ENCODE measurements around the gene PPP2R5E. TPM values are rescaled to one million over a fixed set of nuclear protein-coding genes. Genes with fewer than 3 reads are reported as not detected.

PPP2R5E gene
- total and polyA plus RNA-seq, 2 experiments from 2014 or later: 30.9 to 31.4 TPM

GRCh38 chr14:63322897-63323573 lies 220.1 kb downstream of the PPP2R5E start:
- Histone ChIP-seq H3K4me3 (no peak overlapping the region), H3K36me3 (replicated peaks; ENCODE audit: insufficient read depth, low read depth) (no peaks in the 10 kb centered on the region), H3K9me3 (ENCODE audit: low read depth) (no peaks in the 10 kb centered on the region), H4K20me1 (ENCODE audit: insufficient read depth, poor library complexity, severe bottlenecking) (no peaks in the 10 kb centered on the region), H2AFZ (no peak overlapping the region), H3K79me2 (no peaks in the 10 kb centered on the region), H3K27me3 (no peaks in the 10 kb centered on the region), H3K4me1 (ENCODE audit: insufficient read depth) (no peaks in the 10 kb centered on the region), H3K9me2 (replicated peaks; ENCODE audit: insufficient read depth) (no peaks in the 10 kb centered on the region), H3K27ac (no peak overlapping the region), H3K4me2 (no peak overlapping the region)
- 71% methylated on average over 9 of the region's 9 CpGs for WGBS (ENCODE audit: low lambda C conversion rate, missing lambda C conversion rate)
- TF ChIP-seq EZH2phosphoT487 (IDR thresholded peaks at IDR 0.05; ENCODE audit: low read depth, severe bottlenecking, unreplicated experiment) (no peak), CTCF (IDR thresholded peaks at IDR 0.05; ENCODE audit: poor library complexity) (no peak), EZH2 (IDR thresholded peaks at IDR 0.05; ENCODE audit: borderline replicate concordance) (no peak)
- no peak for DNase-seq (ENCODE audit: low spot score)

GRCh38 chr14:63322472-63322871 lies 220.7 kb downstream of the PPP2R5E start:
- Histone ChIP-seq H3K27me3 (no peaks in the 10 kb centered on the region), H3K4me1 (ENCODE audit: insufficient read depth) (no peaks in the 10 kb centered on the region), H3K9me2 (replicated peaks; ENCODE audit: insufficient read depth) (no peaks in the 10 kb centered on the region), H3K79me2 (no peaks in the 10 kb centered on the region), H3K27ac (no peak overlapping the region), H3K4me3 (no peak overlapping the region), H3K9me3 (ENCODE audit: low read depth) (no peaks in the 10 kb centered on the region), H4K20me1 (ENCODE audit: insufficient read depth, poor library complexity, severe bottlenecking) (no peaks in the 10 kb centered on the region), H2AFZ (no peak overlapping the region), H3K36me3 (replicated peaks; ENCODE audit: insufficient read depth, low read depth) (no peaks in the 10 kb centered on the region), H3K4me2 (no peak overlapping the region)
- no peak for DNase-seq (ENCODE audit: low spot score)
- TF ChIP-seq CTCF (IDR thresholded peaks at IDR 0.05; ENCODE audit: poor library complexity) (no peak), EZH2phosphoT487 (IDR thresholded peaks at IDR 0.05; ENCODE audit: low read depth, severe bottlenecking, unreplicated experiment) (no peak), EZH2 (IDR thresholded peaks at IDR 0.05; ENCODE audit: borderline replicate concordance) (no peak)
- WGBS (ENCODE audit: low lambda C conversion rate, missing lambda C conversion rate): 93% methylated on average over 1 of the region's 1 CpG

Small RNA genes lying within 50 kb of the gene (small RNA-seq; reads per million reads assigned to genes)
- not detected for gene RF00601

Other genes with a start within 250 kb of the PPP2R5E start
- not detected in 2 replicates for gene GPHB5, start 224.4 kb downstream of the PPP2R5E start, total RNA-seq
- gene GPHB5, start 224.4 kb downstream of the PPP2R5E start, polyA plus RNA-seq: not detected in 2 replicates
- 12.3 and 14.6 TPM in 2 replicates for gene WDR89, start 98.5 kb upstream of the PPP2R5E start, total RNA-seq
- gene WDR89, start 98.5 kb upstream of the PPP2R5E start, polyA plus RNA-seq: 3.9 and 5.6 TPM in 2 replicates
- 19.8 and 23.9 TPM in 2 replicates for gene SGPP1, start 184.7 kb upstream of the PPP2R5E start, total RNA-seq
- 12.0 and 17.8 TPM in 2 replicates for gene SGPP1, start 184.7 kb upstream of the PPP2R5E start, polyA plus RNA-seq